ENCODE results near the gene XYLT1. TPM values are rescaled to one million over a fixed set of nuclear protein-coding genes. Genes with fewer than 3 reads are reported as not detected.

XYLT1 gene
- total and polyA plus RNA-seq, 7 donors = 0.67 to 2.5 (median 1.7) TPM

DNA sequence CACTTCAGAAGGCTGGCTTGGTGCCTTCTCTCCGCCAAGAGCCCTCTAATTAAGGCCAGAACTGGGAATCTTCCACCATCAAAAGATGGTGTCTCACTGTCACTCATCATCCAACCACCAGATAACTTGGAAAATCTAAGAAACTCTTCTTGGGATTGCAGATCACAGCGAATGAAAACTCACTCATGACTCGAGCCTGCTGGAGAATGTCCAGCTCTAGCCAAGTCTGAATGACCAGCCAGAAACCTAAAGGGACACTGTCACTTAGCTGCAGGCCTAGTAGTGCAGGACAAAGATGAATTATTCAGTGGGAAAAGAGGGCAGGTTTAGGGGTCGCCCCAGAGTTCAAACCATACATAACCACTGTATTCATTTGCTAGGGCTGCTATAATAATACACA lies 107.8 kb downstream of the XYLT1 start:
- TF ChIP-seq, protein P1, sequence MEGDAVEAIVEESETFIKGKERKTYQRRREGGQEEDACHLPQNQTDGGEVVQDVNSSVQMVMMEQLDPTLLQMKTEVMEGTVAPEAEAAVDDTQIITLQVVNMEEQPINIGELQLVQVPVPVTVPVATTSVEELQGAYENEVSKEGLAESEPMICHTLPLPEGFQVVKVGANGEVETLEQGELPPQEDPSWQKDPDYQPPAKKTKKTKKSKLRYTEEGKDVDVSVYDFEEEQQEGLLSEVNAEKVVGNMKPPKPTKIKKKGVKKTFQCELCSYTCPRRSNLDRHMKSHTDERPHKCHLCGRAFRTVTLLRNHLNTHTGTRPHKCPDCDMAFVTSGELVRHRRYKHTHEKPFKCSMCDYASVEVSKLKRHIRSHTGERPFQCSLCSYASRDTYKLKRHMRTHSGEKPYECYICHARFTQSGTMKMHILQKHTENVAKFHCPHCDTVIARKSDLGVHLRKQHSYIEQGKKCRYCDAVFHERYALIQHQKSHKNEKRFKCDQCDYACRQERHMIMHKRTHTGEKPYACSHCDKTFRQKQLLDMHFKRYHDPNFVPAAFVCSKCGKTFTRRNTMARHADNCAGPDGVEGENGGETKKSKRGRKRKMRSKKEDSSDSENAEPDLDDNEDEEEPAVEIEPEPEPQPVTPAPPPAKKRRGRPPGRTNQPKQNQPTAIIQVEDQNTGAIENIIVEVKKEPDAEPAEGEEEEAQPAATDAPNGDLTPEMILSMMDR (IDR thresholded peaks at IDR 0.05) = no peak
- peaks cover 6% of the 10 kb centered on the region for H3K4me1 ChIP-seq
- no peak overlapping the region for H3K27ac ChIP-seq

DNA sequence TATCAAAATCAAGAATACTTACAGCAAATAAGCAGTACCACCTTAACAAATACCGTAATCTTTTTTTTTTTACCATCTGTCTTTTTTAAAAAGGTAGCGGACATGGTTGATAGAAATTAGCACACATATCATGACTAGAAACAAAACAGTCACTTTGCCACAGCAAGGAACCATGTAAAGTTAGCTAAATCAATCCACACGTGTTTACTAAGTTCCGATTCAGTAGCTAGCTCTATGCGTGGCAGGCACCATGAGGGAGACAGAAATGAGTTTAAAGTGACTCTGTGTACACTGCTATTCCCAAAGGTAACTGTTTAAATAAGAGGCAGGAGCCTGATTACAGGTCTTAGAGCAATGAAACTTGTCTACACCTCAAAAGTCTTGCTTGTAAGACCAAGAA lies 108.6 kb downstream of the XYLT1 start:
- 92 to 96% (median 94%) methylated on average over 5 of the region's 5 CpGs for WGBS, 3 donors
- intact Hi-C loops (cut with DNase I) = no loop called here
- DNase-seq = no peak

More for the DNA sequence above, 107.8 kb downstream of the XYLT1 start:
- ATAC-seq = no peak
- no peak for DNase-seq
- Histone ChIP-seq H3K4me3 (no peak overlapping the region), H3K27me3 (ENCODE audit: insufficient read depth in 3 of 3, low read length in 2 of 3) (no peaks in the 10 kb centered on the region), H3K9me3 (no peaks in the 10 kb centered on the region), H3K36me3 (ENCODE audit: insufficient read depth in 1 of 2, low read depth in 1 of 2) (no peaks in the 10 kb centered on the region)
- intact Hi-C loops (cut with DNase I) = no loop called here
- 76 to 83% (median 79%) methylated on average over 4 of the region's 4 CpGs for WGBS, 3 donors

DNA sequence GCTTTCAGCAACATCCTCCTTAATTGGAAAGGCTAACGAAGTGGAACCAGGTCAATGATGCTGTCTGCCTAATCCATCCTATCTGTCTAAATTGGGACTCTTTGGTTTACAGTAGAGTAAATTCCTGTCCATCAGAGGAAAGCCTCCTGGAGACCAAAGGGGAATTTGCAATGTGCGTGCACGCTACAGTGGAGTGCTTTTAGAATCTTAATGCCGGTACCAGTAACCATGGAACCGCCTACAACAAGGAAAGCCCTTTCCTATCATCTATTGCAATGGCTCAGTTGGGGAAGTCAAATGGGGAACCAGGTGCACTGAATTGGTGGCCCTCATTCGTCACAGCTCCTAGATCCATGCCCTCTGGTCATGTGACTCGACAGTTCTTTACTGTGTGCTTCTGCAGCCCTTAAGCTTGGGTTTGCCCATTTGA lies 110.1 kb downstream of the XYLT1 start:
- intact Hi-C loops (cut with DNase I) = no loop called here
- Histone ChIP-seq H3K27me3 (ENCODE audit: insufficient read depth in 3 of 3, low read length in 2 of 3) (no peaks in the 10 kb centered on the region), H3K36me3 (ENCODE audit: insufficient read depth in 1 of 2, low read depth in 1 of 2) (no peaks in the 10 kb centered on the region), H3K4me3 (no peak overlapping the region), H3K27ac (no peak overlapping the region), H3K4me1 (peaks cover 6% of the 10 kb centered on the region), H3K9me3 (no peaks in the 10 kb centered on the region)
- DNase-seq (no peak), ATAC-seq (no peak)
- TF ChIP-seq, protein P1 (IDR thresholded peaks at IDR 0.05) = no peak
- 88 to 94% (median 94%) methylated on average over 7 of the region's 7 CpGs for WGBS, 3 donors

More for the DNA sequence above, 108.6 kb downstream of the XYLT1 start:
- Histone ChIP-seq H3K4me3 (no peak overlapping the region), H3K9me3 (no peaks in the 10 kb centered on the region), H3K27ac (no peak overlapping the region), H3K27me3 (ENCODE audit: insufficient read depth in 3 of 3, low read length in 2 of 3) (no peaks in the 10 kb centered on the region), H3K36me3 (ENCODE audit: insufficient read depth in 1 of 2, low read depth in 1 of 2) (no peaks in the 10 kb centered on the region), H3K4me1 (peaks cover 6% of the 10 kb centered on the region)
- ATAC-seq = no peak
- TF ChIP-seq, protein P1 (IDR thresholded peaks at IDR 0.05) = no peak

DNA sequence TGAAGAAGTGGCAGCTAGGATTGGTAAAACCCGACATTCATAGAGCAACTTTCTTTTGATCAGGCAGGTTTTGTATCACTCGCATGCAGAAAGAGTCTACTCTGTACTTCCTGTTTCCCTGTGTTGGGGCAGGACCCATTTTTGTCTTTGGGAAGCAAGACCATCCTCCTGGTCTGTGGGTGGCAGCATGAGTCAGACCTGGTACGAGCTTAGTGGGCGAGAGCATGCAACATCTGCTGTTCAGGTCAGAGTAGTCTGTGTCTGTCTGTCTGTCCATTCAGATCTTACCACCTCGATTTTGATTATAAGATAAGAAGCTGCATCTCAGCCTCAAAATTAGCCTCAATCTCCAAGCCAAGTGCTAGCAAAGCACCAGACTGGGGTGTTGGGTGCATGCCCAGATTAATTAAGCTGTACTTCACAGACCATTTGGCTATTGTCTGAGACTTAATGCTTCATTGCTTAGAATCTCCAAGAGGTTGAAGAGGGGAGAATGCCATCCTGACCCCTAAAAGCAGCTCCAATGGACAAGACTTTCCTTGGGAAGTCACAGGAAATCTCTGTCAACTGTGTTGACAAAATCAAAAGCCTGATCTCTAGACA lies 110.9 kb downstream of the XYLT1 start:
- 61 to 76% (median 66%) methylated on average over 5 of the region's 5 CpGs for WGBS, 3 donors
- no peak for ATAC-seq
- Histone ChIP-seq H3K4me3 (no peak overlapping the region), H3K27me3 (ENCODE audit: insufficient read depth in 3 of 3, low read length in 2 of 3) (no peaks in the 10 kb centered on the region), H3K27ac (no peak overlapping the region), H3K4me1 (peaks cover 6% of the 10 kb centered on the region), H3K9me3 (no peaks in the 10 kb centered on the region), H3K36me3 (ENCODE audit: insufficient read depth in 1 of 2, low read depth in 1 of 2) (no peaks in the 10 kb centered on the region)
- intact Hi-C loops (cut with DNase I) = no loop called here
- DNase-seq = no peak
- TF ChIP-seq, protein P1 (IDR thresholded peaks at IDR 0.05) = no peak

DNA sequence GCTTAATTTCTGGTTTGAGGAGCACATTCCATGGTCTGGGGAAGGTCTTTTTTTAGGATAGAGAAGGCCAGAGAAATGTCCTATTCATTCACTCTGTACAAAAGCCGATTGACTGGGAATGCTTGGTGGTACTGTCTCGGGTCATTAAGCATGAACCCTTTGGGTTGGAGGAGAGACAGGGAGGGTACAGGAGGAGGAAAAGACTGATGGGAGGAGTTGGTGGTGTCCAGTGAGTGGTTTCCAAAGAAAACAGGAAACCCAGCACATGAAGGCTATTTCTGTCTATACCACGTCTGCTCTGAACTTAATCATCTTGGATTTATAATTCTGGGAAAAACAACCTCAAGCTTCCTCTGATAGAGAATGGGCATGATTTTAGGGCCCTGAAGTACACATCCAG lies 111.9 kb downstream of the XYLT1 start:
- H3K27ac ChIP-seq = no peak overlapping the region
- H3K4me3 ChIP-seq = no peak overlapping the region
- ATAC-seq = no peak
- no peaks in the 10 kb centered on the region for H3K27me3 ChIP-seq (ENCODE audit: insufficient read depth in 3 of 3, low read length in 2 of 3)
- 62 to 70% (median 62%) methylated on average over 3 of the region's 3 CpGs for WGBS, 3 donors
- no peaks in the 10 kb centered on the region for H3K4me1 ChIP-seq
- intact Hi-C loops (cut with DNase I) = no loop called here
- no peak for DNase-seq
- no peaks in the 10 kb centered on the region for H3K36me3 ChIP-seq (ENCODE audit: insufficient read depth in 1 of 2, low read depth in 1 of 2)
- no peaks in the 10 kb centered on the region for H3K9me3 ChIP-seq
- TF ChIP-seq, protein P1 (IDR thresholded peaks at IDR 0.05) = no peak

Data from psoas muscle (tissue), 8 donors.